Posterior vena cava (tissue), 2 donors: ENCODE measurements around the gene CES2. TPM values are rescaled to one million over a fixed set of nuclear protein-coding genes. Genes with fewer than 3 reads are reported as not detected.

Experiments used
- DNase-seq: peaks from one replicate; pipeline ENCODE4 v3.0.0-alpha.2; 2020; ENCODE audit warnings: low spot score
- intact Hi-C, 2 donors: fragments of 100-400 bp; cut with DNase I; formaldehyde crosslinking; loops; one replicate each; pipeline versions ENCODE4 v1.14.1 to v1.14.2; 2022 to 2023
- total RNA-seq, 2 donors: library from RNA; stranded (reverse); fragmentation: NEBNext Ultra II Directional; extraction: Animal tissue kit (Norgen Biotek cat#: 25700); gene quantifications; one replicate each; pipeline ENCODE4 v1.2.1, GENCODE V29; 2021
- donor health status: DM: yes; HTN: yes; CAD: no.
- donor health status: DM: yes; HTN: yes; CAD: no.

The CES2 gene
- total RNA-seq, 2 donors from 2014 or later: 26.7 to 31.3 TPM

- intact Hi-C loops: loop anchor here in 1 of 2 donors (5.0 kb wide), 1 partner anchor 32 kb away; the partner anchor contains the start of gene CIAO2B
These were observed 35.2 kb upstream of the CES2 start for GRCh38 chr16:66899945-66900710.

DNA sequence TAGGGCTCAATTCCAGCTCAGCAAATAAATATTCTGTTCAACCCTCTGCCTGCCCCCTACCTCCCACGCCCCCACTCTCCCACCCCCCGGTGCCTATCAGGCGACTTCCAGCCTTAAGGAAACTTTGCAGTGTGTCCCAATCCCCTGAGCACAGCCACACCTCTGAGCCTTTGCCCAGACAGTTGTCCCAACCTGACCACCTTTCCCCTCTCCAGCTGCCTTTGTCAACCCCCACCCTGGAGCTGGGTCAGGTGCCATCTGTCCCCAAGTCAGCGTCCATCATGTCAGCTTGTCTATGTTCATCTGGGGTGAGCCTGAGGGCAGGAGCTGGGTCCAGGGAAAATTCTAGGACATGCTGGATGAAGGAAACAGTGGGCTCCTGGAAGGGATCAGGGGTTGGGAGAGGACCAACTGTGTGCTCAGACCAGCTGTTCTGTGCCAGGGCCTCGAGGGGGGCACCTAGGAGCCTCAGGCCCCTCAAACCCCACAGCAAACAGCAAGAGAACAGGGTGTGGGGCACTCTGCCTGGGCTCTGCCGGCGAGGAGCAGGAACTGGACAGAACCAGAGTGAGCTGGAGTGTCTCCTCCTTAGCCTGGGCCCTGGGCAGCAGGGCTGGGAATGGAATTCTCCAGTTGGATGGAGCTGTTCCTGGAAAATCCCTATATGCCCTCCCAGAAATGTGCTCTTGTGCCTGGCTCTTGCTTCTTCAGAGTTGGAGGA is 34.4 kb upstream of the CES2 start:
- intact Hi-C loops: no loop called here

More at GRCh38 chr16:66899945-66900710, 35.2 kb upstream of the CES2 start:
- peak; percentile 93 for DNase-seq

DNA sequence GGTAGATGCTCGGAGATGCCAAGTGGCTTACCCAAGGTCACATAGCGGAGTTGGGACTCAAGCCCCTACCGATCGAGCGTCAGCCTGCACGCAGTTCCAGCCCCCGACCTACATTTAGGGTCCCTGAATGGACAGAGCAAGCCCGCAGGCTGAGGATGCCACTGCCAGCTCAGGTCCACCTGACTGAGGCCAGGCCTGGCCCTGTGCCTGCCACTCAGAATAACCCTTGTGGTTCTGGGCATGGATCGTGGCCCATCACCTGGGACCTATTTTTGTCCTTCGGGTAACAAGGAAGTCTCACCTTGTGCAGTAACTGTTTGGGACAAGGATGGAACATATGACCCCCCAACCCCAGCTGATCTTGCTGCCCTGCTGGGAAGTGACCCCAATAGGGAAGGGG is 33.7 kb upstream of the CES2 start:
- intact Hi-C loops: no loop called here

More for the DNA sequence above, 34.4 kb upstream of the CES2 start:
- DNase-seq: peak; percentile 81

GRCh38 chr16:66902648-66903543 is 32.4 kb upstream of the CES2 start:
- no peak for DNase-seq
- intact Hi-C loops: no loop called here

More for the DNA sequence above, 33.7 kb upstream of the CES2 start:
- no peak for DNase-seq

DNA sequence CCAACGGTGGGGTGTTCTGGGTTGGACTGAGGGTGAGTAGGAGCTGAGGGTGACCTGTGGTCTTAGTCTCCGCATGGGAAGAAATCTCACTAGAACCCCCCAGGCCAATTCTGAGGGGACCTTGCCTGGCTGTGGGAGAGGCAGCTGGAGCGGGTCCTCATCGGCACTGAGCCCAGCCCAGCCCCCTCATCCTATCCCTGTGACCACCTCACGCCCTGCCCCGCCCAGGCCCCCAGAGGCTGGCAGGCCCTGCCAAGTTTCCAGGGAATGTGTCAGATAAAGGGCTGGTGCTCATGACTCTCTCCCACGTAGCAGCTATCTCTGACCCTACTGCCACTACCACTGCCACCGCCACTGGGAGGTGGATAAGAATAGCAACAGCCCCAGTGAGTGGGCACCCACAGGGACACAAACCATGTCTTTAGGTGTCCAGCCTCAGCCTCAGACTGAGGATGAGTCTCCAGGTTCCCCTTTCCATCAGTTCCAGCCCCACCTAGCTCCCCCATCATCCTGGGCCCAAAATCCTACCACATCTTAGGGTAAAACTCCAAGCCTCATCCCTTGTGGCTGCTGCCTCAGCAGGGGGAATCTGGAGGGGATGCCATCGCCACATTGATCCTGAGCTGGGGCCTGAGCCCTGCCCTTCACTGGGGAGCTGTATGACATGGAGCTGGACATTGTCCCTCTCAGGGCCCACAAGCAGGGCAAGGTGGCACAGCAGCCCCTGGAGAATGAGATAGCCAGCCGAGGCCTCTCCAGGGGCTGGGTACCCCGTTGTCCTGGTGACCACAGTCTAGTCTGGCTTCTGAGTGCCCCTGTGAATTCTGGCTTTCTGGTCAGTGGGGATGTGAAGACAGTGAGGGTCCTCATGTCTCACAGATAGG is 31.5 kb upstream of the CES2 start:
- no peak for DNase-seq
- intact Hi-C loops: no loop called here

DNA sequence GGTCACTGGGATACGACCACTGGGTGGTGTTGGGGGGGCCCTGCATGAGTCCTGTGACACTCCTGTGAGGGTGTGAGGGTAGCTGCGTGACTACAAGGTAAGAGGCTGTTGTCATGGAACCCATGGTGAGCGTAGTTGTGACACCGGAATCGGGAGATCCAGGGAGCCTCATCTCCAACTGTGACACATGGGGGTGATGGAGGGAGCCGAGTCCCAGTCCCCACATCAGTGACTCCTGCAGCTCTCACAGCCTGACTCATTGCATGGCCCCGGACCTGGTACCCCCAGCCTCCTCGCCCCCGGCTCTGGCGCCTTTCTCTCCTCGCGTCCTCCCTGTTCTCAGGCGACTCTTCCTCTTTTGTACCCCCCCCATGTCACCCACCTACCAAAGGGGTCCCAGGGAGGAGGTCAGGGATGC is 30.9 kb upstream of the CES2 start:
- DNase-seq: no peak
- intact Hi-C loops: no loop called here

DNA sequence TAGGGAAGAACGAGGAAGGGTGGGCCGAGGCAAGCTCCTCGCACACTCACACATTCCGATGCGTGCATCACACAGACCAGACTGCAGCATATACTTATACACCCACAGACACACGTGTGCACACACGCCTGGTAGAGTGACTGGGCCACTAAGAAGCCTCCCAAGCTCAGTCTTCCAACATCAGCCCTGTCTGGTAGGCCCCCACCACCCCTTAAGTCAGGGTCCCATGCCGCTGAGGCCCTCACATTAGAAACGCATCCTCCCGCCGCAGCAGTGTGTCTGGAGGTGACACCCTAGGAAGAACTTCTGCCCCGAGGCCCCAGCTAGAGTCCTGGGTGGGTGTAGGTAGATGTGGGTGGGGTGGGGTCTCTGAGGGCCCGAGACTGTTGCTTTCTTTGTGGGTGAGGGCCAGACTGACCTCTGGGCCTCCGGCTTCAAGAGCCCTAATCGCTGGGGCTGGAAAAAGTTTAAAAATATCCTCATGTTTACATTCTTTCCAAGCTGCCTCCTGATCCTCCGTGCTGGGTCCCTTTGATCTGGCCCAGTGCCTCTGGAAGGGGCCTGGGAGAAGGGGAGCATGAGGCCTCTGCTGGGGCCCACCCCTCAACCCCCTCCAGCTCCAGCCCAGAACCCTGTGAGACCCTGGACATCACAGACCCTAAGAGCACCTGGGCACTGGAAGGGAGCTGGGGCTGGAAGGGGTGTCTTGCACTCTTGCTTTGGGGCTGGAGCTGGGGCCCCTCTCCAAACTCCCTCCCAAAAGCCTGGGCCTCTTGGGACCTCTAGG is 30.3 kb upstream of the CES2 start:
- intact Hi-C loops: no loop called here

DNA sequence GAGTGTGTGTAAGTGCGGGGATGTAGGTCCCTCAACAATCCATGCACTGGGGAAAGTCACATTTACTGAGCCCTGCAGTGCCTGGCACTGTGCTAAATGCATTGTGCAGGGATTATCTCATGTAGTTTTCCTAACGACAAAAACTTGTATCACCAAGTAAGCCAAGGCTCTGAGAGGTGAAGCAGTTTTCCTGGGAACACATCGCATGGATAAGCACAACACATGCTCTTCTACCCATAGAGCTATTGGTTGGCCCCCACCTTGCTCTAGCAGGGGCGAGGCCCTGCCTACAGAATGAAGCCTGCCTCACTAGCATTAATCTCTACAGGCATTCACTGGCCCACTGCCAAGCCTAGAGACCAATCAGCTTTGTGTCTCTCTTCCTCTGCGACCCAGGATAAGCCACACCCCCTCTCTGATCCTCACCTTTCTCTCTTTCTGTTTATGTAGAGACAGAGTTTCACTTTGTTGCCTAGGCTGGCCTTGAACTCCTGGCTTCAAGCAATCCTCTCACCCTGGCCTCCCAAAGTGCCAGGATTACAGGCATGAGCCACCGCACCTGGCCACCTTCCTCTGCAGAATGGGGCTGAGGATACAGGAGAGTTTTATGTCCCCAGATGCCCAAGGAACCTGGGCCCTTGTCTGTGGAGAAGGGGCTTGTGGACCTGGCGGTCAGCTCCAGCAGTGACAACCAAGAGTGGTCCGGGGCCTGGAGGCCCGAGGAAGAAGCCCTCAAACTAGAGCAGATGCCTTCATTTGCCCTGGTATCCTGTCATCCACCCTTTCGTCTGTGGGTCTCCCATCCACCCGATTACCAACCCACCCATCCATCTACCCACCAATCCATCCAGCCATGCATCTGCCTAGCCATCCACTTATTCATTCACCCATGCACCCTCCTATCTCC is 29.4 kb upstream of the CES2 start:
- DNase-seq: no peak
- intact Hi-C loops: no loop called here

More for the DNA sequence above, 30.3 kb upstream of the CES2 start:
- DNase-seq: no peak

DNA sequence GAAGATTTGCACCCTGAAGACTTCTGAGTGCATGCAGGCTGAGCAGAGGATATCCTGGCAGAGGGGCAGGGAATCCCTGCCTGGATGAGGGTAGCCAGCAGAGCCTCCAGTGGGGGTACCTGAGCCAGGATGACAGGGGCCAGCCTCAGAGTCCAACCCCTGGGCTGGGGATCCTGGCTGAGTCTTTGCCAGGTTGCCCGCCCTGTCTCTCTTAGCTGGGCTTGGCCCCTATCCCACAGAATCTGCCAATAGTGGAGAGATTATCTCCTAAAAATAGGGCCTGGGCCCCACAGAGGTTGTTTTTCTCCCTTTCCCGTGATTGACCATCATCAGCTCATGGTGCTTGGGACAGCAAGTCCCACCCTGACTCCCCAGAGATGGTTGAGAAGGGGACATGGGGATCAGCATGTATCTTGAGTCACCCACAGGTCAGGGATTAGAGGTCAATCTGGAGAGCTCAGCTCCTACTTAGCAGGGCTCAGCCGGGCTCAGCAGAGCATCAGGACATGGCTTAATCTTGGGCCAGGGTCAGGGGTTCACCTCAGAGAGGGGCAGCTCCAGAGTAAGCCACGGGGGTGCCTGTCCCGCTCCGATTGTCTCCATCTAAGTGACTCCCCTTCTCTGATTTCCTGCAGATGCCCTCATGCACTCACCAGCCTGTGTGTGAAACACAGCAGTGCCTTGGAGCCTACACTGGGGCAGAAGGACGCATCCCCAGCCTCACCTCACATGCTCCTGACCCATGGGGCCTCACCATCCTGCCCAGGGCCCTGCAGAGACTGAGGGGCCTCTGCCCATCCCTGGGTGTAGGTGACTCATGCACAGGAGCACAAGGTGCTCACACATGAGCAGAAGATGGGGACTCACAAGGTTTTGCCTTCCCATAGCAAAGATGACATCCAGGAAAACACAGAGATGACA is 28.1 kb upstream of the CES2 start:
- no peak for DNase-seq
- intact Hi-C loops: no loop called here

DNA sequence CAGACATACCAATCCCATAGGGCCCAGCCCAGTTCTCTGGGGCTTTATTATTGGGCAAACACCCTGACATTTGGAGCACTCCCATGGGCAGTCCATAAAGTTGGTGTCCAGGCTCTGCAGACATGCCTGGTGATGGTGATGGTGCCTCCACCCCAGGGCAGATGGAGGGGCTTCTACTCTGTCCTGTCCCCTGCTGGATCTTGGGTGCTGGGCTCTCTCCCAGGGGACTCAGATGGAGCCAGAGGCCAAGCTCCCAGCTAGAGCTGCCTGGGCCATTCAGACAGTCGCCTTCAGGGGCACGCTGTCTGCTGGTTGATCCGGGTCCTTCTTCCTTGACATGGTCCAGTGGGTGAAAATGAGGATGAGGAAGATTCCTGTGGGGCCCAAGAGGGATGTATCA is 27.2 kb upstream of the CES2 start:
- intact Hi-C loops: no loop called here
- DNase-seq: no peak

DNA sequence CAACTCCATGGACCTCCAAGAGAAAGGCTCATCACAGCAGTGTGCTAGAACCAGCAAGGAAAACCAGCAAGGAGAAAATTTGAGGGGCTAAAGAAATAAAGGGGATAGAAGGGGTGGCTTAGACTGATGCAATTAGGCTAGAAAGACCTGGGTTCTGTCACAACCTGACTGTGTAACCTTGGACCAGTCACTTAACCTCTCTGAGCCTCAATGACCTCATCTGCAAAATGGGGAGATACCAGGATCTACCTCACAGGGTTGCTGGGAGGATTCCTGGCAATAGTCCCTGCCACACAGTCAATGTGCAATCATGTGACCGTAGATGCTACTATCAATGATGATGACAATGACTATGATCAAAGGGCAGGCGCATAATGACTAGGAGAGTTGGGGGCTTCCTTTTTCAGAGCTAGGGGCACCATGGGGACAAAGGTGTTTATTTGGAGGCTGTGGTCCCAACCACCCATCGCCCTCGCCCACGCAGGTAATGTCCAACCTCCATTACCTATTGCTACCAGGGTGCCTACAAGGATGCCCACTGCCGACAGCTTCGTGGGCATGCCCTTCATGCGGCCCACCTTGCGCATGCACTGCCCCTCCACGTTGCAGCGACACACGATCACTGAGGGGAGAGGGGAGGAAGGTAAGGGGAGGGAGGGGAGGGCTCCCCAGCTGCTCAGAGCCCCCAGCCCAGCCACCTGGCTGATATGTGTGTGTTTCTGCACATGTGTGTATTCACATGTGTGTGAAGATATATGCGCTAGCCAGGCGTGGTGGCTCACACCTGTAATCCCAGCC is 26.4 kb upstream of the CES2 start:
- intact Hi-C loops: no loop called here
- DNase-seq: no peak

GRCh38 chr16:66910175-66910940 is 25.0 kb upstream of the CES2 start:
- intact Hi-C loops: no loop called here
- no peak for DNase-seq

GRCh38 chr16:66911112-66911511 is 24.2 kb upstream of the CES2 start:
- no peak for DNase-seq
- intact Hi-C loops: no loop called here

GRCh38 chr16:66911801-66912200 is 23.5 kb upstream of the CES2 start:
- DNase-seq: no peak
- intact Hi-C loops: no loop called here
